SW 1271 (cell line): ENCODE results near the gene SCLT1.

ENCODE experiments used
- DNase-seq, 2 experiments: peaks; one replicate each; lab custom pipeline; 2025; lab: John Stamatoyannopoulos, UW

The SCLT1 gene

GRCh38 chr4:128958194-128958593, 135.1 kb downstream of the SCLT1 start:
- no peak for DNase-seq

- no peak for DNase-seq
Observed at GRCh38 chr4:128957459-128957858, 135.9 kb downstream of the SCLT1 start.

- DNase-seq: no peak
Observed at GRCh38 chr4:128955751-128956150, 137.6 kb downstream of the SCLT1 start.

GRCh38 chr4:128954941-128955340, 138.4 kb downstream of the SCLT1 start:
- DNase-seq: no peak

- no peak for DNase-seq
Observed at GRCh38 chr4:128951316-128951715, 142.0 kb downstream of the SCLT1 start.

- no peak for DNase-seq
Observed at GRCh38 chr4:128950796-128951195, 142.5 kb downstream of the SCLT1 start.

- DNase-seq: no peak
Observed at GRCh38 chr4:128946916-128947315, 146.4 kb downstream of the SCLT1 start.

GRCh38 chr4:128942607-128943006, 150.7 kb downstream of the SCLT1 start:
- DNase-seq: no peak

GRCh38 chr4:128940971-128941370, 152.4 kb downstream of the SCLT1 start:
- no peak for DNase-seq

- no peak for DNase-seq
Observed at GRCh38 chr4:128930051-128930450, 163.3 kb downstream of the SCLT1 start.

GRCh38 chr4:128924951-128925350, 168.4 kb downstream of the SCLT1 start:
- no peak for DNase-seq

- no peak for DNase-seq
Observed at GRCh38 chr4:128921954-128922353, 171.4 kb downstream of the SCLT1 start.

- DNase-seq: no peak
Observed at GRCh38 chr4:128917781-128918180, 175.6 kb downstream of the SCLT1 start.

GRCh38 chr4:128916832-128917231, 176.5 kb downstream of the SCLT1 start:
- DNase-seq: no peak

- DNase-seq: no peak
Observed at GRCh38 chr4:128915544-128915943, 177.8 kb downstream of the SCLT1 start.

GRCh38 chr4:128913228-128913627, 180.1 kb downstream of the SCLT1 start:
- no peak for DNase-seq

GRCh38 chr4:128908735-128909134, 184.6 kb downstream of the SCLT1 start:
- no peak for DNase-seq

GRCh38 chr4:128907981-128908380, 185.4 kb downstream of the SCLT1 start:
- DNase-seq: no peak

GRCh38 chr4:128906581-128906980, 186.8 kb downstream of the SCLT1 start:
- no peak for DNase-seq

GRCh38 chr4:128904821-128905220, 188.5 kb downstream of the SCLT1 start:
- DNase-seq: no peak

GRCh38 chr4:128880662-128881061, 212.7 kb downstream of the SCLT1 start:
- DNase-seq: no peak

- DNase-seq: no peak
Observed at GRCh38 chr4:128879971-128880370, 213.4 kb downstream of the SCLT1 start.

- no peak for DNase-seq
Observed at GRCh38 chr4:128879283-128879682, 214.1 kb downstream of the SCLT1 start.

GRCh38 chr4:128877934-128878333, 215.4 kb downstream of the SCLT1 start:
- no peak for DNase-seq

- no peak for DNase-seq
Observed at GRCh38 chr4:128876200-128876599, 217.1 kb downstream of the SCLT1 start.
